Smooth muscle cell (in vitro differentiated cells): ENCODE measurements around the gene CHI3L1. TPM values are rescaled to one million over a fixed set of nuclear protein-coding genes. Genes with fewer than 3 reads are reported as not detected.

Source experiments
- DNase-seq: peaks from one replicate; lab custom pipeline; 2025; ENCODE audit not compliant: unreplicated experiment; lab: John Stamatoyannopoulos, UW
- H2AFZ ChIP-seq: fragments of 200-600 bp; sonication (generic); 2 replicates; pipeline ENCODE4 v1.6.0; 2016; ENCODE audit warnings: antibody characterized with exemption, low read depth, mild to moderate bottlenecking
- H3F3A ChIP-seq: fragments of 200-600 bp; sonication (generic); 2 replicates; pipeline ENCODE4 v1.6.0; 2017; ENCODE audit warnings: antibody characterized with exemption, low read depth
- H3K27ac ChIP-seq: fragments of 200-600 bp; sonication (generic); 2 replicates; pipeline ENCODE4 v1.5.1; 2016; ENCODE audit warnings: low read depth, mild to moderate bottlenecking
- H3K27me3 ChIP-seq: fragments of 200-600 bp; sonication (generic); 2 replicates; pipeline ENCODE4 v1.6.1; 2016; ENCODE audit warnings: low read depth, mild to moderate bottlenecking
- H3K36me3 ChIP-seq: fragments of 200-600 bp; sonication (generic); 2 replicates; pipeline ENCODE4 v1.5.1; 2016; ENCODE audit warnings: low read depth
- H3K4me1 ChIP-seq: fragments of 200-600 bp; sonication (generic); 2 replicates; pipeline ENCODE4 v1.5.1; 2016; ENCODE audit warnings: low read depth
- H3K4me2 ChIP-seq: fragments of 200-600 bp; sonication (generic); 2 replicates; pipeline ENCODE4 v1.6.0; 2016; ENCODE audit warnings: mild to moderate bottlenecking
- H3K4me3 ChIP-seq: fragments of 200-600 bp; sonication (generic); 2 replicates; pipeline ENCODE4 v1.5.1; 2016; ENCODE audit warnings: mild to moderate bottlenecking
- H3K79me2 ChIP-seq: fragments of 200-600 bp; sonication (generic); 2 replicates; pipeline ENCODE4 v1.6.0; 2016; ENCODE audit warnings: low read depth, mild to moderate bottlenecking
- H3K9ac ChIP-seq: fragments of 200-600 bp; sonication (generic); 2 replicates; pipeline ENCODE4 v1.6.0; 2016; ENCODE audit warnings: low read depth
- H3K9me3 ChIP-seq: fragments of 200-600 bp; sonication (generic); replicated peaks from 2 replicates; pipeline ENCODE4 v1.5.1; 2016; ENCODE audit warnings: low read depth
- H4K20me1 ChIP-seq: fragments of 200-600 bp; sonication (generic); 2 replicates; pipeline ENCODE4 v1.6.0; 2016; ENCODE audit warnings: low read depth
- CTCF ChIP-seq: fragments of 200-600 bp; sonication (generic); IDR thresholded peaks from 2 replicates; pipeline ENCODE4 v1.5.1; 2017; ENCODE audit warnings: borderline replicate concordance, mild to moderate bottlenecking, antibody characterized with exemption; ENCODE audit not compliant: insufficient read depth, poor library complexity, severe bottlenecking
- WGBS: methylation state at CpG from one replicate; pipeline ENCODE4 v1.1.7; 2016; ENCODE audit warnings: low lambda C conversion rate; 5-methylcytosine and 5-hydroxymethylcytosine counted together
- polyA plus RNA-seq: library from polyadenylated mRNA; unstranded; fragments of >200 nt; fragmentation: Nextera tagmentation; extraction: Ambion mirVana; gene quantifications from 2 replicates; pipeline ENCODE4 v1.2.1, GENCODE V29; 2016
- total RNA-seq: library from RNA; depleted of rRNA; stranded (reverse); fragments of >200 nt; gene quantifications from 2 replicates; pipeline ENCODE4 v1.2.3, GENCODE V29; 2014

CHI3L1 gene
- total and polyA plus RNA-seq, 2 experiments from 2014 or later: 45.4 to 53.6 TPM

- no peaks in the 10 kb centered on the region for H3K27me3 ChIP-seq
- H3K9ac ChIP-seq: no peak overlapping the region
- peak overlapping the region; percentile 88 for H3K27ac ChIP-seq
- H3K36me3 ChIP-seq: no peaks in the 10 kb centered on the region
- H3K79me2 ChIP-seq: no peaks in the 10 kb centered on the region
- H3F3A ChIP-seq: peaks cover 10% of the 10 kb centered on the region
- no peak for TF ChIP-seq CTCF
- 81% methylated on average over 14 of the region's 14 CpGs for WGBS
- peaks cover 34% of the 10 kb centered on the region for H3K4me1 ChIP-seq
- H2AFZ ChIP-seq: no peak overlapping the region
- no peak for DNase-seq
- no peaks in the 10 kb centered on the region for H3K9me3 ChIP-seq
- H3K4me3 ChIP-seq: no peak overlapping the region
- H3K4me2 ChIP-seq: peak overlapping the region; percentile 67
- no peaks in the 10 kb centered on the region for H4K20me1 ChIP-seq
Measured at GRCh38 chr1:203178821-203179666, 7.5 kb downstream of the CHI3L1 start.

- Histone ChIP-seq H3K4me3 (no peak overlapping the region), H2AFZ (no peak overlapping the region), H3K4me1 (peaks cover 34% of the 10 kb centered on the region), H3F3A (peaks cover 10% of the 10 kb centered on the region), H3K27me3 (no peaks in the 10 kb centered on the region), H3K4me2 (peak overlapping the region; percentile 67), H3K27ac (peak overlapping the region; percentile 88), H3K9me3 (no peaks in the 10 kb centered on the region), H3K9ac (peak overlapping the region; percentile 65), H3K79me2 (no peaks in the 10 kb centered on the region), H3K36me3 (no peaks in the 10 kb centered on the region), H4K20me1 (no peaks in the 10 kb centered on the region)
- no peak for TF ChIP-seq CTCF
- 16% methylated on average over 5 of the region's 5 CpGs for WGBS
- DNase-seq: no peak
Measured at GRCh38 chr1:203178083-203178482, 8.4 kb downstream of the CHI3L1 start.

GRCh38 chr1:203177470-203178039, 8.9 kb downstream of the CHI3L1 start:
- H4K20me1 ChIP-seq: no peaks in the 10 kb centered on the region
- no peak for DNase-seq
- H3K27ac ChIP-seq: peak overlapping the region; percentile 88
- H3K4me3 ChIP-seq: no peak overlapping the region
- peak overlapping the region; percentile 67 for H3K4me2 ChIP-seq
- H3K4me1 ChIP-seq: peaks cover 34% of the 10 kb centered on the region
- no peaks in the 10 kb centered on the region for H3K36me3 ChIP-seq
- TF ChIP-seq CTCF: no peak
- peaks cover 10% of the 10 kb centered on the region for H3F3A ChIP-seq
- H3K9me3 ChIP-seq: no peaks in the 10 kb centered on the region
- no peaks in the 10 kb centered on the region for H3K27me3 ChIP-seq
- 23% methylated on average over 9 of the region's 9 CpGs for WGBS
- H2AFZ ChIP-seq: no peak overlapping the region
- H3K79me2 ChIP-seq: no peaks in the 10 kb centered on the region
- peak overlapping the region; percentile 65 for H3K9ac ChIP-seq
